Measurements from ENCODE around the gene CLDN12.
A peak's percentile ranks its signal among the peaks of the same experiment; 100 is the strongest.

Gene CLDN12

GRCh38 chr7:90403174-90404113 is at the start of gene CLDN12:
Gene CLDN12, plus strand, starts transcription at chr7:90403461. Its CDS starts 9,216 bp downstream, at chr7:90412677.
- peak; percentile 86 to 87 for DNase-seq

GRCh38 chr7:90383422-90383821 is 19.8 kb upstream of the CLDN12 start:
- no peak for DNase-seq

- DNase-seq, result no peak
Observed at GRCh38 chr7:90383861-90384260, 19.4 kb upstream of the CLDN12 start.

DNA sequence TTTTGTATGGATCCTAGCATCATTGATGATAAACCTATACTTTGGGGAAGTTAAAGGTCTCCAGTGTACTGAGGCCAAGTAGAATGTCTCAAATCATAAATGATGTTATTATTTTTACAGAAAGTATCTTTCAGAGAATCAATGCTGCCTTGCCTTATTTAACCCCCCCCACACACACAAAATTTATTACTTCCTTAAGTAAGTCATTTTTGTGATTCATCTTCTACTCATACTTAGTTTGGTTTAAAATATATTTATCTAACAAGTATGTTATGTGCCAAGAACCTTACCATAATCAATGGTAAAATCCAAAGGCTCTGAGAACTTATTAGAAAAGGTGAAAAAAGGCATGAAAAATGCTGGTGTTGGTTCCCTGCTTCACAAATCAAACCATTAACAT is 18.8 kb upstream of the CLDN12 start:
- DNase-seq, result no peak

- no peak for DNase-seq
Observed at GRCh38 chr7:90387470-90388240, 15.6 kb upstream of the CLDN12 start.

DNA sequence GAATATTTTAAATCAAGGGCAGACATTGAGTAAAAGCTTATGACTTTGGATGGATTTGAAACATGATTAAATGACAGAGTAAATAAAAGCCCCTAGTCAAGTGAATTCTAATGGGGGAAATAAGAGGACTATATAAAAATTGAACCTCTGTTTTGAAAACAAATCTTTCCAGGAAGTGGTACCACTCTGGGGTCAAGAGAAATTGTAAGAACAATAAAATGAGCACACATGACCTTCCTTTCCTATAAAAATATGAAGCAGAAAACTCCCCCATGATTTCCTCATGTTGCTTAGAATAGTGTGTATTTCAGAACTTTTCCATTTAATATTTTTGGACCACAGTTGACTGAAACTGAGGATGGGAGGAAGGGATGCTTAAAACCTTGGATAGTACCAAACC is 12.3 kb upstream of the CLDN12 start:
- DNase-seq, result no peak

GRCh38 chr7:90391488-90391887 is 11.8 kb upstream of the CLDN12 start:
- DNase-seq, result no peak

- no peak for DNase-seq
Observed at GRCh38 chr7:90396420-90396819, 6.8 kb upstream of the CLDN12 start.

- DNase-seq, result no peak
Observed at GRCh38 chr7:90401989-90402388, 1.3 kb upstream of the CLDN12 start.

DNA sequence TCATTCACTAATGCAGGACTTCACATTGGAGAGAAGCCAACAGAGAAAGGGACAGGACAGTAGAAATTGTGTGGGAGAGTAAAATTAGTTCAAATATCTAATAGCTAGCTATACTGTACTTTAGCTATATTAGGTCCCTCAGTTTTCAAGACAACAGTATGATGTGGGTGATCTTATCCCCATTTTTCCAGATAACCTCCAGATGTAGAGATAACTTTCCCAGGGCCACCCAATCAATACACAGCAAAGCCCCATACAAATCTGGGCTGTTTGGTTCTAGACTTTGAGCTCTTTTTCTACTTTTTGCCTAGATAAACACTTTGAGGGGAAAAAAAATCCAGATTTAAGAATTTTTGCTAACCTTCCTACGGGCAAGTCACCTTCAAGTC is 482 bp upstream of the CLDN12 start:
- no peak for DNase-seq

DNA sequence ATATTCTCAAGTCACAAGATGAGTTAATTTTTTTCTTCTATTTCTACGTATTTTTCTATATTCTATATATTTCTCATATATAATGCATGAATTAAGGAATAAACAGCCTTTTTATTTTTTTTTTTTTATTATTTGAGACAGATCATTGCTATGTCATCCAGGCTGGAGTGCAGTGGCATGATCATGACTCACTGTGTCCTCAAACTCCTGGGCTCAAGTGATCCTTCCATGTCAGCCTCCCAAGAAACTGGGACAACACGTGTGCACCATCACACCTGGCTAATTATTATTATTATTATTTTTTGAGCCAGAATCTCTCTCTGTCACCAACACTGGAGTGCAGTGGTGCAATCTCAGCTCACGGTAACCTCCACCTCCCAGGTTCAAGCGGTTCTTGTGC is 1.5 kb downstream of the CLDN12 start:
- DNase-seq, result no peak

GRCh38 chr7:90407484-90407821 is 4.2 kb downstream of the CLDN12 start:
- DNase-seq, result no peak

DNA sequence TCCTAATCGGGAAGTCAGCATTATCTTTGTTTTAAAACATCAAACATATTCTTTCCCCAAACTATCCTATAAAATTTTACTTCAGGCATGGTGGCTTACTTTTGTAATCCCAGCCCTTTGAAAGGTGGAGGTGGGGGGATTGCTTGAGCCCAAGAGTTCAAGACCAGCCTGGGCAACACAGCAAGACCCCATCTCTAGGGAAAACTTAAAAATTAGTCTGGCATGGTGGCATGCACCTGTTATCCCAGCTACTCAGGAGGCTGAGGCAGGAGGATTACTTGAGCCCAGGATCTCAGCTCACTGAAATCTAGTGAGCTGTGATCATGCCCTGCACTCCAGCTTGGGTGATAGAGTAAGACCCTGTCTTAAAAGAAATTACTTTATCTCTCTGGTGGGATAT is 4.9 kb downstream of the CLDN12 start:
- no peak for DNase-seq

DNA sequence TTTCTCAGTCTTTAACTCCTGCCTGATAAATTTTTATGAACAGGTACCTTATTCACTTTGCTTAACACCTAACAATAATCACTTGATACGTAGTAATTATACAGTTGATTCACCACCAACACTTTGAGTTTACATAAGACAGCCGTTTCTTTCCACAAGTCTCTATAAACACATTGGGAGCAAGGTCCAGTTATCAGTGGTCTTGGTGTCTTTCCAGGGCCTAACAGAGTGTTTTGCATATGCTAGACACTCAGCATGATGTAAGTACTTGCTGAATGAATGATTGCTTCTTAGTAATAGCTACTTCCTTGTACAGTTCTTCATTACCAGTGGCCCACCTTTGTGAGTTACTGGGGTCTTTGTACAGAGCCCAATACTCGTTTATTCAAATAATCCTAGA is 6.4 kb downstream of the CLDN12 start:
- no peak for DNase-seq

- no peak for DNase-seq
Observed at GRCh38 chr7:90411510-90411909, 8.2 kb downstream of the CLDN12 start.

DNA sequence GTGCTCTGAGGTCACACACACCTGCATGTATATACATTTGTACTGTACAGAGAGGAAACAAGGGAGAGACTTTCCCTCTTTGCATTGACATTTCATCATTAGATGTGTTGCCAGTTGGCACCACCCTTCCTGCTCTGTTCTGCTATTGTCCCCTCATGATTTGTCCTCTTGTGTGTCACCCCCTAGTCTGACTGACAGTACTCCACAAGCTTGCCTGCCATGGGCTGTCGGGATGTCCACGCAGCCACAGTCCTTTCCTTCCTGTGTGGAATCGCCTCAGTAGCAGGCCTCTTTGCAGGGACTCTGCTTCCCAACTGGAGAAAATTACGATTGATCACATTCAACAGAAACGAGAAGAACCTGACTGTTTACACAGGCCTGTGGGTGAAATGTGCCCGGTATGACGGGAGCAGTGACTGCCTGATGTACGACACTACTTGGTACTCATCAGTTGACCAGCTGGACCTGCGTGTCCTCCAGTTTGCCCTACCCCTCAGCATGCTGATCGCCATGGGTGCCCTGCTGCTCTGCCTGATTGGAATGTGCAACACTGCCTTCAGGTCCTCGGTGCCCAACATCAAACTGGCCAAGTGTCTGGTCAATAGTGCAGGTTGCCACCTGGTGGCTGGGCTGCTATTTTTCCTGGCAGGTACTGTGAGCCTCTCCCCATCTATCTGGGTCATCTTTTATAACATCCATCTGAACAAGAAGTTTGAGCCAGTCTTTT is 9.4 kb downstream of the CLDN12 start:
- no peak for DNase-seq

- no peak for DNase-seq
Observed at GRCh38 chr7:90413185-90413528, 9.9 kb downstream of the CLDN12 start.

DNA sequence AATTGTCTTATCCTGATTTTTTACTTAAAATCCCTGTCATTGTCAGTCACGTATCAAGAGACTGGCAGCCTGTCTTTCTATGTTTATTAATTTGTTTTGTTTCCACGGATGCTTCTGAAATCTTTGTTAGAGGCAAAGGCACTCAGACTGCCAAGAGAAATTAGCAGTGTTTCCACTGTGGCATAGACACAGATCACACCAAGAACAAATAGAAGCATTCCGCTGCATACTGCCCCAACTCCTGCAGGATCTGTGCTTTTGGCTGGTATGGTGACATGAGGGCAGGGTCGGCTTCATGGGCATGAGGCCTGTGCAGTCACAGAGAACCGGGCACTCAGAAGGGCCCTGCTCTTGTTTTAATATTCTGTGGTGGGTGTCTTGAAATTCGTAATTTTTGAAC is 18.4 kb downstream of the CLDN12 start:
- no peak for DNase-seq

- DNase-seq, result no peak
Observed at GRCh38 chr7:90424720-90425119, 21.5 kb downstream of the CLDN12 start.

- DNase-seq, result no peak
Observed at GRCh38 chr7:90425376-90425775, 22.1 kb downstream of the CLDN12 start.

DNA sequence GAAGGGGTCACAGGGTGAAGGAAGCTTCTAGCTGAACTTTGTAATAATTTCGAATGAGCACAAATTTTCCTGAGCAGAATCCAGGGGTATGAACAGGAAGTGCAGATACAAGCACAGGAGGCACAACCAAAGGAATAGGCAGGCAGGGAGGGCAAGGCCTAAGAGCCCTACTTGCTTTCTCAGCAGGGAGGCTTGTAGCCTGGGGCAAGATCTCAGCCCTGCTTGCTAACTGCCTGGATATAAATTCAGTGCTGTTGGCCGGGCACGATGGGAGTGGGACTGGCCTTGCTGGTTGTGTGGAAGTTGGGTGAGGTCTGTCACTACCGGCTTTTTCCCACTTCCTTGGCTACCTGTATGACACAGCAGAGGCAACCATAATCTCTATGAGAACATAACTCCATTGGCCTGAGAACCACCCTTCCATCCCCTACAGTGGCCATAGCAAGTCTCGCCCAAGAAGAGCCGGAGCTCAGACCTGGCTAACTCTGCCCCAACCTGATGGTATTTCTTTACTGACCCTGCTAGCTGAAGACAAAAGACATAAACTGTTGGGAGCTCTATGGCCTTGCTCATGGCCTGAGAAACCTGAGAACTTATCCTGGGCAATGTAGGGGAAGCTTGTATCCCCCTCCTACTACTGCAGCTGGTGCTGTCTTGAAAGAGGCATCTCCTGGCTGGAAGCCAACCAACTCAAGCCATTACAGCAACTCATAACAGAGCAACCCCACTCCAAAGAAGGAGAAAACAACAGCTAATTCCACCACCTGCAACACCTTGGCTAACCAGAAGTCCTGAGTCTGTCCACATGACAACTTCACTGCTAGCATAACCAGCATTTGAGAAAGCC is 27.6 kb downstream of the CLDN12 start:
- DNase-seq, result no peak

GRCh38 chr7:90432752-90433151 is 29.5 kb downstream of the CLDN12 start:
- no peak for DNase-seq

- DNase-seq, result no peak
Observed at GRCh38 chr7:90433221-90433620, 30.0 kb downstream of the CLDN12 start.
